HepG2 (cell line): ENCODE results near the gene ASAP2. TPM values are rescaled to one million over a fixed set of nuclear protein-coding genes. Genes with fewer than 3 reads are reported as not detected.

Source experiments
- ATAC-seq: fragments of 200-7000 bp; cut with Tn5 transposase; 3 replicates; pipeline ENCODE4 v1.9.1; 2020; ENCODE audit warnings: mild to moderate bottlenecking, moderate library complexity
- BruUV-seq: library from RNA; stranded (reverse); fragments of 400-500 nt; replicated peaks from 2 replicates; lab custom pipeline; 2021; lab: Mats Ljungman, UMichigan
- CTCF ChIA-PET: fragments of 300-600 bp; formaldehyde crosslinking; extraction: SDS; loops from one replicate; lab custom pipeline; 2021; ENCODE audit warnings: low total read pairs, inconsistent platforms, low intra/inter-chr PET ratio; lab: Yijun Ruan, JAX
- POLR2A ChIA-PET: fragments of 350-600 bp; sonication (Branson Sonifier 250); formaldehyde crosslinking; loops from one replicate; lab custom pipeline; 2020; ENCODE audit warnings: antibody characterized with exemption, inconsistent platforms; lab: Yijun Ruan, JAX
- DNase-seq: peaks from one replicate; pipeline ENCODE4 v3.0.0-alpha.2; 2015; ENCODE audit warnings: low spot score
- FAIRE-seq: peaks from 3 replicates; lab custom pipeline; 2011; peaks lifted over from hg19 to GRCh38; lab: Jason Lieb, UNC
- H2AFZ ChIP-seq: one replicate; pipeline ENCODE4 v1.6.1; 2011; ENCODE audit warnings: low read length, inconsistent platforms
- H3K27ac ChIP-seq: fragments of 300-600 bp; 3 replicates; pipeline ENCODE4 v1.8.0; 2011; ENCODE audit warnings: mixed run types, mild to moderate bottlenecking, mixed read lengths, low read length, inconsistent platforms; ENCODE audit not compliant: insufficient read depth; ENCODE audit errors: extremely low read length
- H3K27me3 ChIP-seq, 2 experiments: fragments of 200-600 bp in 1 of 2; 2 replicates in 1 of 2; 3 replicates in 1 of 2; pipeline versions ENCODE4 v1.6.0 to v1.8.0; 2011; ENCODE audit warnings: low read length in 2 of 2, mild to moderate bottlenecking in 2 of 2, moderate library complexity in 2 of 2, inconsistent platforms in 1 of 2; ENCODE audit not compliant: insufficient read depth in 2 of 2, control insufficient read depth in 1 of 2
- H3K36me3 ChIP-seq, 2 experiments: fragments of 200-600 bp in 1 of 2; replicated peaks in 1 of 2; 2 replicates in 1 of 2; 3 replicates in 1 of 2; pipeline versions ENCODE4 v1.5.1 to v1.8.0; 2011; ENCODE audit warnings: low read length in 2 of 2, inconsistent platforms in 1 of 2; ENCODE audit not compliant: insufficient read depth in 2 of 2, control insufficient read depth in 1 of 2
- H3K4me1 ChIP-seq: 2 replicates; pipeline ENCODE4 v1.5.1; 2012; ENCODE audit warnings: low read length, inconsistent platforms; ENCODE audit not compliant: insufficient read depth
- H3K4me2 ChIP-seq: 2 replicates; pipeline ENCODE4 v1.6.0; 2011; ENCODE audit warnings: low read depth, low read length, inconsistent platforms
- H3K4me3 ChIP-seq, 3 experiments: fragments of 200-600 bp in 1 of 3; sonication (generic), shearing (Covaris generic) in 1 of 3; replicated peaks in 1 of 3; 2 replicates each; pipeline ENCODE4 v1.5.1; 2011 to 2016; ENCODE audit warnings: low read length in 3 of 3, inconsistent platforms in 2 of 3, low read depth in 2 of 3, mild to moderate bottlenecking in 2 of 3, control low read depth in 1 of 3, mixed read lengths in 1 of 3; ENCODE audit not compliant: insufficient read depth in 1 of 3
- H3K79me2 ChIP-seq: one replicate; pipeline ENCODE4 v1.6.1; 2011; ENCODE audit warnings: low read length, inconsistent platforms; ENCODE audit not compliant: insufficient read depth
- H3K9ac ChIP-seq: 2 replicates; pipeline ENCODE4 v1.6.0; 2011; ENCODE audit warnings: mild to moderate bottlenecking, low read depth, low read length, inconsistent platforms; ENCODE audit not compliant: insufficient read depth
- H3K9me3 ChIP-seq: 2 replicates; pipeline ENCODE4 v1.5.1; 2012; ENCODE audit warnings: mild to moderate bottlenecking, low read length
- H4K20me1 ChIP-seq: 2 replicates; pipeline ENCODE4 v1.6.0; 2011; ENCODE audit warnings: inconsistent platforms, mild to moderate bottlenecking, low read length, moderate library complexity; ENCODE audit not compliant: insufficient read depth
- CREM ChIP-seq, 2 experiments: sonication (generic) in 1 of 2; formaldehyde crosslinking in 1 of 2; IDR thresholded peaks; 2 replicates each; pipeline versions ENCODE4 v1.4.0 to v1.6.1; 2016 to 2020; ENCODE audit warnings: antibody characterized with exemption in 1 of 2, mild to moderate bottlenecking in 1 of 2, missing genetic modification reagents in 1 of 2
- HNRNPLL ChIP-seq: fragments of 200-400 bp; formaldehyde crosslinking; IDR thresholded peaks from 2 replicates; pipeline ENCODE4 v1.6.1; 2017; ENCODE audit warnings: mild to moderate bottlenecking, low read depth, low read length; ENCODE audit not compliant: poor library complexity, severe bottlenecking
- HOXA7 ChIP-seq: sonication (generic); formaldehyde crosslinking; IDR thresholded peaks from 2 replicates; pipeline ENCODE4 v1.8.1; 2022; ENCODE audit warnings: mild to moderate bottlenecking, missing genetic modification reagents, moderate library complexity
- JUN ChIP-seq: sonication (generic); formaldehyde crosslinking; IDR thresholded peaks from 2 replicates; pipeline ENCODE4 v1.4.0; 2020; ENCODE audit warnings: mild to moderate bottlenecking, missing genetic modification reagents
- RBFOX2 ChIP-seq: fragments of 200-400 bp; formaldehyde crosslinking; IDR thresholded peaks from 2 replicates; pipeline ENCODE4 v1.6.1; 2017; ENCODE audit warnings: low read depth, mild to moderate bottlenecking, low read length
- RBM22 ChIP-seq: fragments of 200-400 bp; formaldehyde crosslinking; optimal IDR thresholded peaks from 2 replicates; pipeline ENCODE3; 2017; ENCODE audit warnings: mild to moderate bottlenecking, low read length, moderate library complexity
- SIN3B ChIP-seq: fragments of 150-350 bp; IDR thresholded peaks from 2 replicates; pipeline ENCODE4 v1.6.1; 2014; ENCODE audit warnings: low read length
- SRSF4 ChIP-seq: fragments of 200-400 bp; formaldehyde crosslinking; IDR thresholded peaks from one replicate; pipeline ENCODE4 v1.6.1; 2018; ENCODE audit warnings: mild to moderate bottlenecking, low read depth, low read length, moderate library complexity; ENCODE audit not compliant: poor library complexity, severe bottlenecking
- ZNF274 ChIP-seq: sonication (generic); formaldehyde crosslinking; IDR thresholded peaks from 2 replicates; pipeline ENCODE4 v1.5.1; 2020; ENCODE audit warnings: mild to moderate bottlenecking, missing genetic modification reagents
- ZNF652 ChIP-seq: IDR thresholded peaks from 2 replicates; pipeline ENCODE4 v1.6.1; 2016; ENCODE audit warnings: low read depth, borderline replicate concordance
- ZNF839 ChIP-seq: sonication (generic); formaldehyde crosslinking; IDR thresholded peaks from 2 replicates; pipeline ENCODE4 v1.4.0; 2020; ENCODE audit warnings: missing genetic modification reagents, mild to moderate bottlenecking, borderline replicate concordance
- WGBS: methylation state at CpG from one replicate; pipeline ENCODE4 v1.1.6; 2017; ENCODE audit warnings: low lambda C conversion rate; 5-methylcytosine and 5-hydroxymethylcytosine counted together
- in situ Hi-C: cut with HindIII; loops from 2 replicates; pipeline ENCODE4 v1.10.0; 2017; ENCODE audit warnings: low pct_unique_long_range_greater_than_20kb; ENCODE audit not compliant: extremely low pct_ligation_motif_present
- intact Hi-C: fragments of 100-400 bp; cut with micrococcal nuclease; formaldehyde crosslinking; loops from one replicate; pipeline ENCODE4 v1.10.0; 2022; ENCODE audit not compliant: unreplicated experiment
- polyA plus RNA-seq, 8 experiments: library from polyadenylated mRNA; depleted of rRNA in 3 of 8; stranded (reverse) in 7 of 8; unstranded in 1 of 8; fragments of >200 nt; fragmentation: Illumina TruSeq in 4 of 8; extraction: Trizol in 4 of 8; gene quantifications; 2 replicates each; pipeline versions ENCODE4 v1.2.1 to v1.2.3, GENCODE V29; 2011 to 2016; ENCODE audit warnings: low read depth in 4 of 8, missing spikeins in 1 of 8, mixed read lengths in 1 of 8; ENCODE audit not compliant: insufficient read depth in 1 of 8
- total RNA-seq, 5 experiments: library from RNA; depleted of rRNA; stranded (reverse); fragments of >200 nt; fragmentation: Illumina TruSeq; extraction: Trizol; gene quantifications; 2 replicates each; pipeline ENCODE4 v1.2.3, GENCODE V29; 2016; ENCODE audit warnings: low read depth in 1 of 5
- TF ChIP-seq, protein P1 (sequence below): sonication (generic); formaldehyde crosslinking; conservative IDR thresholded peaks from 2 replicates; pipeline ENCODE4 v1.8.0; 2022; ENCODE audit warnings: mild to moderate bottlenecking, moderate library complexity, missing genetic modification reagents
- TF ChIP-seq, protein P2 (sequence below): sonication (generic); formaldehyde crosslinking; conservative IDR thresholded peaks from 2 replicates; pipeline ENCODE4 v1.4.0; 2020; ENCODE audit warnings: missing genetic modification reagents
- TF ChIP-seq, protein P3 (sequence below): sonication (generic); formaldehyde crosslinking; IDR thresholded peaks from 2 replicates; pipeline ENCODE4 v1.4.0; 2020; ENCODE audit warnings: missing genetic modification reagents, low read depth, mild to moderate bottlenecking, borderline replicate concordance
- TF ChIP-seq, protein P4 (sequence below): sonication (generic); formaldehyde crosslinking; IDR thresholded peaks from 2 replicates; pipeline ENCODE4 v1.8.0; 2022; ENCODE audit warnings: missing genetic modification reagents, mild to moderate bottlenecking, moderate library complexity, borderline replicate concordance

The ASAP2 gene
- total and polyA plus RNA-seq, 2 of the 13 experiments (the other 11 are each of a cell fraction or from before 2014, with no cell fraction given), result 7.3 to 22.3 TPM

DNA sequence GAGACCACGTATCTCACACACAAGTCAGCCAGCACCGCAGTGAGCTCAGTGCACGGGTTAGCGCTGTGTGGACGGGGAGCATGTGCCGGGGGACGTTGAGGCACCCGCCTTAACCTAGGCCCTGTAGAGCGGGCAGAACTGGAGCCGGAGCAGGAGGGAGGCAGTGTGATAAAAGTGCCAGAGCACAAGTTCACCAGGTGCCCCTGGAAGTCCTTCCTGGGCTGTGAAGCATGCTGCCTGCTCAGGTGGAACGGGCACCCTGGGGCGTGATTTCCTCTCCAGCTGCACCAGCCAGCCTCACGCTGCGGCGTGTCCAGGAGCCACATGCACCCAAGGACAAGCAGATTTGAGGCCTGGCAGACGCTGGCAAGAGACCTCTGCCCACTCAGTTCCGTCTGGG is 166.4 kb downstream of the ASAP2 start:
- Histone ChIP-seq H3K4me3 (no peak overlapping the region), H3K27me3 (no peaks in the 10 kb centered on the region), H3K4me2 (no peak overlapping the region), H3K27ac (no peak overlapping the region), H3K9me3 (no peaks in the 10 kb centered on the region), H2AFZ (no peak overlapping the region), H3K4me1 (peaks cover 27% of the 10 kb centered on the region), H3K79me2 (no peaks in the 10 kb centered on the region), H3K9ac (no peak overlapping the region), H4K20me1 (no peaks in the 10 kb centered on the region), H3K36me3 (peaks cover 6 to 23% of the 10 kb centered on the region in 2 experiments; a peak in 3 of 5 replicates)
- no TSS peak for BruUV-seq
- no peak for DNase-seq
- ChIA-PET POLR2A (interaction anchor here (1.0 kb wide), 1 partner anchor 14 kb away, joined by 3 read pairs; no protein-coding TSS in a partner anchor), CTCF (no interaction called here)
- intact Hi-C loops, result no loop called here
- 98% methylated on average over 17 of the region's 17 CpGs for WGBS
- no peak for ATAC-seq
- FAIRE-seq, result no peak
- in situ Hi-C loops, result loop anchor here (10.0 kb wide), 1 partner anchor 228 kb away; no protein-coding TSS in a partner anchor
- no peak for TF ChIP-seq ZNF274
- TF ChIP-seq, protein P1, sequence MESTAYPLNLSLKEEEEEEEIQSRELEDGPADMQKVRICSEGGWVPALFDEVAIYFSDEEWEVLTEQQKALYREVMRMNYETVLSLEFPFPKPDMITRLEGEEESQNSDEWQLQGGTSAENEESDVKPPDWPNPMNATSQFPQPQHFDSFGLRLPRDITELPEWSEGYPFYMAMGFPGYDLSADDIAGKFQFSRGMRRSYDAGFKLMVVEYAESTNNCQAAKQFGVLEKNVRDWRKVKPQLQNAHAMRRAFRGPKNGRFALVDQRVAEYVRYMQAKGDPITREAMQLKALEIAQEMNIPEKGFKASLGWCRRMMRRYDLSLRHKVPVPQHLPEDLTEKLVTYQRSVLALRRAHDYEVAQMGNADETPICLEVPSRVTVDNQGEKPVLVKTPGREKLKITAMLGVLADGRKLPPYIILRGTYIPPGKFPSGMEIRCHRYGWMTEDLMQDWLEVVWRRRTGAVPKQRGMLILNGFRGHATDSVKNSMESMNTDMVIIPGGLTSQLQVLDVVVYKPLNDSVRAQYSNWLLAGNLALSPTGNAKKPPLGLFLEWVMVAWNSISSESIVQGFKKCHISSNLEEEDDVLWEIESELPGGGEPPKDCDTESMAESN, result no peak
- TF ChIP-seq JUN (CRISPR knock-in tag), result no peak
- TF ChIP-seq ZNF839 (CRISPR knock-in tag), result peak; percentile 51; the same call in 1 of the 2 replicates
- TF ChIP-seq, protein P2, sequence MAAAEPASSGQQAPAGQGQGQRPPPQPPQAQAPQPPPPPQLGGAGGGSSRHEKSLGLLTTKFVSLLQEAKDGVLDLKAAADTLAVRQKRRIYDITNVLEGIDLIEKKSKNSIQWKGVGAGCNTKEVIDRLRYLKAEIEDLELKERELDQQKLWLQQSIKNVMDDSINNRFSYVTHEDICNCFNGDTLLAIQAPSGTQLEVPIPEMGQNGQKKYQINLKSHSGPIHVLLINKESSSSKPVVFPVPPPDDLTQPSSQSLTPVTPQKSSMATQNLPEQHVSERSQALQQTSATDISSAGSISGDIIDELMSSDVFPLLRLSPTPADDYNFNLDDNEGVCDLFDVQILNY, result no peak
- TF ChIP-seq, protein P3, sequence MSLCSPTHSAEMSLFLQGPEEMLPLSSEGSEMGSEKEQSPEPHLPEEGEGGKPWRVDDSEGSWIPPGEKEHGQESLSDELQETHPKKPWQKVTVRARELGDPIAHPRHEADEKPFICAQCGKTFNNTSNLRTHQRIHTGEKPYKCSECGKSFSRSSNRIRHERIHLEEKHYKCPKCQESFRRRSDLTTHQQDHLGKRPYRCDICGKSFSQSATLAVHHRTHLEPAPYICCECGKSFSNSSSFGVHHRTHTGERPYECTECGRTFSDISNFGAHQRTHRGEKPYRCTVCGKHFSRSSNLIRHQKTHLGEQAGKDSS (CRISPR knock-in tag), result no peak
- no peak for TF ChIP-seq SIN3B
- TF ChIP-seq HNRNPLL, result peak; percentile 5
- TF ChIP-seq, protein P4, sequence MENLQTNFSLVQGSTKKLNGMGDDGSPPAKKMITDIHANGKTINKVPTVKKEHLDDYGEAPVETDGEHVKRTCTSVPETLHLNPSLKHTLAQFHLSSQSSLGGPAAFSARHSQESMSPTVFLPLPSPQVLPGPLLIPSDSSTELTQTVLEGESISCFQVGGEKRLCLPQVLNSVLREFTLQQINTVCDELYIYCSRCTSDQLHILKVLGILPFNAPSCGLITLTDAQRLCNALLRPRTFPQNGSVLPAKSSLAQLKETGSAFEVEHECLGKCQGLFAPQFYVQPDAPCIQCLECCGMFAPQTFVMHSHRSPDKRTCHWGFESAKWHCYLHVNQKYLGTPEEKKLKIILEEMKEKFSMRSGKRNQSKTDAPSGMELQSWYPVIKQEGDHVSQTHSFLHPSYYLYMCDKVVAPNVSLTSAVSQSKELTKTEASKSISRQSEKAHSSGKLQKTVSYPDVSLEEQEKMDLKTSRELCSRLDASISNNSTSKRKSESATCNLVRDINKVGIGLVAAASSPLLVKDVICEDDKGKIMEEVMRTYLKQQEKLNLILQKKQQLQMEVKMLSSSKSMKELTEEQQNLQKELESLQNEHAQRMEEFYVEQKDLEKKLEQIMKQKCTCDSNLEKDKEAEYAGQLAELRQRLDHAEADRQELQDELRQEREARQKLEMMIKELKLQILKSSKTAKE, result no peak
- TF ChIP-seq SRSF4, result no peak
- TF ChIP-seq RBM22, result peak; percentile 33
- no peak for TF ChIP-seq ZNF652 (CRISPR knock-in tag)
- TF ChIP-seq HOXA7 (CRISPR knock-in tag), result no peak
- TF ChIP-seq RBFOX2, result no peak
- TF ChIP-seq CREM (IDR thresholded peaks at IDR 0.05), result no peak
- TF ChIP-seq CREM (CRISPR knock-in tag; IDR thresholded peaks at IDR 0.05), result no peak
